K562 (cell line): ENCODE data around the gene POMGNT1.

Experiments used
- NR2C1 ChIP-seq, 2 experiments: fragments of 450-650 bp; IDR thresholded peaks; 2 replicates each; pipeline ENCODE4 v1.6.1; 2017; ENCODE audit warnings: mild to moderate bottlenecking in 2 of 2, antibody characterized with exemption in 1 of 2, inconsistent platforms in 1 of 2, missing compliant biosample characterization in 1 of 2, missing genetic modification characterization in 1 of 2
- POLR2A ChIP-seq: fragments of 450-650 bp; conservative IDR thresholded peaks from 2 replicates; pipeline ENCODE4 v1.6.1; 2016
- SMAD4 ChIP-seq: fragments of 250-450 bp; sonication (Bioruptor Pico); conservative IDR thresholded peaks from 2 replicates; pipeline ENCODE4 v1.8.0; 2021; ENCODE audit warnings: inconsistent platforms, mild to moderate bottlenecking, moderate library complexity
- TF ChIP-seq, protein P1 (sequence below): sonication (generic); formaldehyde crosslinking; IDR thresholded peaks from 2 replicates; pipeline ENCODE4 v1.9.0; 2022; ENCODE audit warnings: mild to moderate bottlenecking, missing genetic modification reagents

DNA sequence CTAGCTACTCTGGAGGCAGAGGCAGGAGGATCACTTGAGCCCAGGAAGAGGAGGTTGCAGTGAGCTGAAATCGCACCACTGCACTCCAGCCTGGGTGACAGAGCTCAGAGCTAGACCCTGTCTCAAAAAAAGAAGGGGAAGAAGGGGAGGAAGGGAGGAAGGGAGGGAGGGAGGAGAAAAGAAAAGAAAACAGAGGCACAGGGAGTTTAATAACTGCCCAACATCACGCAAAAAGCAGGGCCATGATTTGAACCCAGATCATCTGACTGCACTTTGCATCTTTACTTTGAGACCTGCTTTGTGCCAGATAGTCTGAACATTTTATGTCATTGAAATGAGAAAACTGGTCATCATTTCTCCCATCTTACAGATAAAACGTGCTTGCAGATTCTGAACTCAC lies 6.9 kb upstream of the POMGNT1 start:
- TF ChIP-seq, protein P1, sequence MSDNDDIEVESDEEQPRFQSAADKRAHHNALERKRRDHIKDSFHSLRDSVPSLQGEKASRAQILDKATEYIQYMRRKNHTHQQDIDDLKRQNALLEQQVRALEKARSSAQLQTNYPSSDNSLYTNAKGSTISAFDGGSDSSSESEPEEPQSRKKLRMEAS = no peak
- TF ChIP-seq POLR2A = no peak
- TF ChIP-seq NR2C1 (IDR thresholded peaks at IDR 0.05) = no peak
- TF ChIP-seq NR2C1 (tag; IDR thresholded peaks at IDR 0.05) = no peak
- no peak for TF ChIP-seq SMAD4 (CRISPR knock-in tag)
